NCI-H1930 (cell line): ENCODE results near the gene SYNE2.
"Not testable (repeated sequence)": the region's sequence is repeated elsewhere in the genome, so short reads cannot be mapped to it uniquely, and the experiment has no call there.

ENCODE experiments used
- DNase-seq, 2 experiments: peaks; one replicate each; lab custom pipeline; 2025; lab: John Stamatoyannopoulos, UW

SYNE2 gene

DNA sequence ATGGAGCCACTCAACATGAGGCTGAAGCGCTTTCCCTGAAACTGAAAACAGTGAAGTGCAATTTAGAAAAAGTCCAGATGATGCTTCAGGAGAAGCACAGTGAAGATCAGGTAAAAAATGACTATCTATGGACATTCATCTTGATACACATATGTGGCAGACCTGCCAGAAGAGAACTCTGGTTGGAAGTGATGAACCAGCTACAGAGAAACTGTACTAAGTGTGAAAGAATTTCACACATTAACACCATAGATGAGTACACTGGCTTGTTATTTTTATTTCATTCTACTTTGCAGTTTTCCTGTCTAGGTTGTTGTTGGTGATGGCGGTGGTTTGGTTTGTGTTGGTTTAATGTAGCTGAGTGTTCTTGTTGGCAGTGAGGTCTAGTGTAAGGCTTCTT, 266.7 kb downstream of the SYNE2 start:
- no peak for DNase-seq

DNA sequence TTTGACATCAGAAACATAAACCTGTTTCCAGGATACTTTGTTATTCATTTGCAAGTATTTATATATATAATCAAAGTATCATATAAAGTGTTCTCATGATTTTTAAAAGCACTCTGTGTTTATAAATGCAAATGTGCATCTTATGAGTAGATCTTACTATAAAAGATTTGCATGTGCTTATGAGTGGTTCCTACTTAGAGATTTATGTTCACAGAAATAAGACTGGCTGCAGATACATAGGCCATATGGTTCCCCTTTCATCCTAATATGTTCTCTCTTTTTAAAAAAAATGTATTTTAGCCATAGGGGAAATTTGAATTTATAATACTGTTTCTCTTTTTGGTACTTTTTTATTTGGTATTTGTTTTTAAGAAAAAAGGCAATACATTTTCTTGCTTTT, 267.2 kb downstream of the SYNE2 start:
- DNase-seq = no peak

- no peak for DNase-seq
These were observed 270.5 kb downstream of the SYNE2 start for GRCh38 chr14:64123241-64123822.

GRCh38 chr14:64125270-64125669, 272.5 kb downstream of the SYNE2 start:
- DNase-seq = no peak

- DNase-seq = no peak
These were observed 273.7 kb downstream of the SYNE2 start for GRCh38 chr14:64126548-64126947.

DNA sequence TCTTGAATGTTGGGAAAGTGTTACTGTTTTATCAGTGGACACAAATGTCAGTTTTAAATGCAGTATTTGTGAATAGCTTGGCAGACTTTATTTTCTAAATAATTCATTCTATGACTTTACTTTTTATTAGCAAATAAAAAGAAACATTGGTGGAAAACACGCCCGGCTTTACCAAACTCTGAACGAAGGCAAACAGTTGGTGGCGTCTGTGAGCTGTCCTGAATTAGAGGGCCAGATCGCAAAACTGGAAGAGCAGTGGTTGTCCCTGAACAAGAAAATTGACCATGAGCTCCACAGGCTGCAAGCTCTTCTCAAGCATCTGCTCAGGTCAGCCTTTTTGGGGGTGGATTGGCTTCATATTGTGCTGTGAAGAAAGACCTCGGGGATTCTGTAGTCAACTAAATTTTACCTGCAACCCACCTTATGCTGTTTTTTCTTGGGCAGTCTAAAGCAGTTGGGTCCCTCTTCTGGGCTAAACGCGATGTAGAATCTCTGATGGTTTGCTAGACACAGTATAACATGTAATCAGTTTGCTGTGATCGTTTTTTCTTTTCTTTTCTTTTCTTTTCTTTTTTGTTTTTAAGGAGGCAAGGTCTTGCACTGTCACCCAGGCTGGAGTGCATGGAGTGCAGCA, 285.0 kb downstream of the SYNE2 start:
- DNase-seq = no peak

- DNase-seq = no peak
These were observed 294.5 kb downstream of the SYNE2 start for GRCh38 chr14:64147126-64147790.

GRCh38 chr14:64149921-64150320, 297.1 kb downstream of the SYNE2 start:
- DNase-seq = no peak

DNA sequence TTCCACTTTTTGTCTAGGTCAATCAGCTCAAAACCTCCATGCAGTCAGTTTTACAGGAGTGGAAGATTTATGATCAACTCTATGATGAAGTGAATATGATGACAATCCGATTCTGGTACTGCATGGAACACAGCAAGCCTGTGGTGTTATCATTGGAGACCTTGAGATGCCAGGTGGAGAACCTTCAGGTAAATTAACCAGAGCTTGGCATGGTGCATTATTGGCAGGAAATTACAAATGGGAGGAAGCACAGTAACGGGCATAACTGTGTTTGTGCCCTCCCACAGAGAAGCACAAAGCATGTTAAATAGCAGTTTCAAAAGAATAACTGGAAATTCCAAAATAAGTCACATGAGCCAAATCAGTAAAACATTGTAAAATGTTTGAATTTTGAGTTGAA, 305.8 kb downstream of the SYNE2 start:
- DNase-seq = no peak

- no peak for DNase-seq
These were observed 306.8 kb downstream of the SYNE2 start for GRCh38 chr14:64159588-64159987.

GRCh38 chr14:64170181-64170580, 317.4 kb downstream of the SYNE2 start:
- DNase-seq = no peak

- DNase-seq = no peak
These were observed 322.3 kb downstream of the SYNE2 start for GRCh38 chr14:64174922-64175782.

DNA sequence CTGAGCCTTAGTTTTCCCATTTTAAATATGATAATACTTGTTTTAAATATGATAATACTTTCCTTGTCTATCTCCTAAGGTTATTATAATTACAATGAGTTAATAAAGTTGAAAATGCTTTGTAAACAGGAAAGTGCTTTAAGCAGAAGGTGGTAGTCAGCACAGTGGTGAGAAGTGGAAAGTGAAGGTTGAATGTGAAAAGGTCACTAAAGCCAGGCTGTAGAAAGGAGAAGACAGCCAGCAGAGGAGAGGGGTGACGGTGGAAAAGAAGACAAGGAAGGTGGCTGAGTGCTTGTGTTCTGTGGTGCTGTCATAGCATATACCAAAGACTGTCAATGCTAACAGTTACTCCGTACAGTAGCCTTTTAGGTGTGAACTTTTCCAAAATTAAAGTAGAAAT, 323.5 kb downstream of the SYNE2 start:
- no peak for DNase-seq

GRCh38 chr14:64178814-64179213, 326.0 kb downstream of the SYNE2 start:
- no peak for DNase-seq

GRCh38 chr14:64182908-64183307, 330.1 kb downstream of the SYNE2 start:
- not testable (repeated sequence) for DNase-seq

GRCh38 chr14:64184103-64184729, 331.4 kb downstream of the SYNE2 start:
- DNase-seq = no peak

GRCh38 chr14:64185184-64185583, 332.4 kb downstream of the SYNE2 start:
- no peak for DNase-seq

DNA sequence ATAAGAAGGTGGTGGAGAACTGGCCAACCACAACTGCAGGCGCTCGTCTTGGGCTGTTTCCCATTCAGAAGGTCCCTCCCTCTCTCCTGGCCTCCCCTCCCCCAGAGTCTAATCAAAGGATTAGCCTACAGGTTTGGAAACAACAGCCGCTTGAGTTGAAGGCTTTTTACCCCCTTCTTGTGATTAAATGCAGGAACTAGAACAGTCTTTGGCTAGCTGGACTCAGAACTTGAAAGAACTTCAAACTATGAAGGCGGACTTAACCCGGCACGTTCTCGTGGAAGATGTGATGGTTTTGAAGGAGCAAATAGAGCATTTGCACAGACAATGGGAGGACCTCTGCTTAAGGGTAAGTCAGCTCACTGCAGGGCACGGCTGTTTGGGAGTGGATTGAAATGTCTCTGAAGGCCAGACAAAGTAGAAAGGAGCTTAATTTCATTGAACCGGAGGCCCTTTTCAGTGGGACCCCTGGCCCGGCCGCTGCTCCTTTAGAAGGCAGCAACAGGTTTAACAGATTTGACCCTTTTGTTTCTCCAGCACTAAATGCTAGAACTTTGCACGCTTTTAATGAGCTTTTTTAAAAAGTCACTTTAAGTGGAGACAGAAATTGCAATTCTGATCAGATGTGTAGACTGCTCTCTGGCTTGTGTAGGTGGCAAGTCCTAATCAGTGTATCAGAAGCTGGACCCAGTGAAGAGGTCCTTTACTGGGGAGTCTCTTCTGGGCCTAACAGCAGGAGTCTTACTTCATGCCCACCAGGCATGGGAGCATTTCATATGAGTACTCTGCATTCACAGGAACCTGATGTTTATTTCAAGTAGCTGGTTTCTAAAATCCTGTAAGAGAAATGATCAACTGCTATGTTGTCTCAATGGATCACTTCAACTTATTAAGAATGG, 333.7 kb downstream of the SYNE2 start:
- no peak for DNase-seq

DNA sequence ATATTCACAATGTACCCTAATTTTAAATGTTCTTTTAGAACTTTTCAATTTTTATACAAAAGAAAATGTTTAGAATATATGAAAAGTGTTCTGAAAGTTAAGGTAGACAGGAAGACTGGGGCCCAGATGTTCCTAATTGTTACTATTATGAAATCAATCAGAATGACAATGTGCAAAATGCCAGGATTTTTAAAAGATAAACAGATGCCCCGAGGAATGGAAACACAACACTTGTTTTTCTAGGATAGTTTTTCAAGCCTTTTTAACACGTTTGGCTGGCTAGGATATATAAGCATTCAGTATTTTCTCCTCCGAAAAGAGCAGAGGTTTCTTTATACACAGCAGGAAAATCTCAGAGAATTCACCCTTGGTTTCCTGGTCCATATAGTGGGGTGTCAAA, 334.5 kb downstream of the SYNE2 start:
- no peak for DNase-seq

GRCh38 chr14:64190974-64191502, 338.2 kb downstream of the SYNE2 start:
- DNase-seq = no peak

GRCh38 chr14:64191756-64192155, 339.0 kb downstream of the SYNE2 start:
- no peak for DNase-seq
